Activated T-helper 1 cell treated with Interleukin-2 at 50 U/mL for 16 hours (primary cell): ENCODE data around the gene CHST15.
"Not testable (repeated sequence)": the region's sequence is repeated elsewhere in the genome, so short reads cannot be mapped to it uniquely, and the experiment has no call there.

ENCODE experiments used
- DNase-seq: peaks from one replicate; pipeline ENCODE4 v3.0.0-alpha.2; 2020; ENCODE audit warnings: low read depth

The CHST15 gene

DNA sequence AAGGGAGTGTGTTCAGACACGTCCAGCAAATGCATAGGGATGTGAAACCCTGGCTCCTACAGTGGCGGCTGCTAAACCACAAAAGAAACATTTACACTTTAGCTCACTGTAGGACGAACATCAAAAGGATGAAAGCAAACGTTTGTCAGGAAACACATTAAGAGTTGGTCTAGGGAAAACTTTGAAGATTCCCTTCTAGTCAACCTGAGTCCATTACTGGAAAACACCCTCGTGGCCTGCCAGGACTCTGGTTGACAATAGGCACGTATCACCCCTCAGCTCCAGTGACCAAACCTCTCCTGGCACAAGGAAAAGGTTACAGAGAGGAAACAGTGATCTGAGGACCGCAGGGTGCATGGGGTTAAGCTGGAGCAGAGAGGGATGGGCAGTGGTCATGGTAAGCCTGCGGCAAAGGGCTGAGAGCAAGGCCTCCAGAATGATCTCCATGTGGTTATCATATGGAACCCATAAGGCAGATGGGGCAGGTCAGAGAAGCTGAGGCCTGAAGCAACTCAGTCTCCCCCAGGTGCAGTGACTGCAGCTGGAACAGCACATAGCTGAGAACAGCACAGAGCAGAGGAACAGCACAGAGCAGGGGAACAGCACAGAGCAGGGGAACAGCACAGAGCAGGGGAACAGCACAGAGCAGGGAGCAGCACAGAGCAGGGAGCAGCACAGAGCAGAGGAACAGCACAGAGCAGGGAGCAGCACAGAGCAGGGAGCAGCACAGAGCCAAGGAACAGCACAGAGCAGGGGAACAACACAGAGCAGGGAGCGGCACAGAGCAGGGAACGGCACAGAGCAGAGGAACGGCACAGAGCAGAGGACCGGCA lies 49.9 kb downstream of the CHST15 start:
- no peak for DNase-seq

DNA sequence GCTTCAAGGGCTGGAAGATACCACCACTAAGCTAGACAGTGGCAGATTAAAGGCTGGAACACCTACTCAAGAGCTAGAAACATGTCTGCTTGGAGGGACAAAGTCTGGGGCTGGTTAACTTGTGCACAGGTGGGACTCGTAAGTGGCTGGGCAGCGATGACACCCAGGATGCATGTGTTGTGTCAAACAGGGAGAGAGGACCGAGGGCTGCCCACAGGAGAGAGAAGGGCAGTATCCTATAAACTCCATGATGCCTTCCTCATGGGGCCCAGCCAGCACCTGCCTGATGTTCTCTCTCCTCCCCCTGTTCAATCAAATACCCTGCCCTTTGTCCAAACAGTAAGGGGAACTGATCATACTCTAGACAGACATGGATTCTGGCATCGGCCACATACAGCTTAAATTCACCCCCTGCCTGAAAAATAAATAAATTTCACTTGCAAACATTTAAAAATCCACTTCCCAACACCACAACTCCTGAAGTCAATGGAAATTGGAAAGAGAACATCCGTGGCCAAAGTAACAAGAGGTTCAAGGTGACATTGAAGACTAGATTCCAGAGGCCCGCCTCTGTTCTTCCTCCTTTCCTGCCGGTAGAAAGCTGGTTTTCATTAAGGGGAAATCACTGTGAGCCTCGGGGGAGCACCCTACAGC lies 50.6 kb downstream of the CHST15 start:
- DNase-seq, result no peak

DNA sequence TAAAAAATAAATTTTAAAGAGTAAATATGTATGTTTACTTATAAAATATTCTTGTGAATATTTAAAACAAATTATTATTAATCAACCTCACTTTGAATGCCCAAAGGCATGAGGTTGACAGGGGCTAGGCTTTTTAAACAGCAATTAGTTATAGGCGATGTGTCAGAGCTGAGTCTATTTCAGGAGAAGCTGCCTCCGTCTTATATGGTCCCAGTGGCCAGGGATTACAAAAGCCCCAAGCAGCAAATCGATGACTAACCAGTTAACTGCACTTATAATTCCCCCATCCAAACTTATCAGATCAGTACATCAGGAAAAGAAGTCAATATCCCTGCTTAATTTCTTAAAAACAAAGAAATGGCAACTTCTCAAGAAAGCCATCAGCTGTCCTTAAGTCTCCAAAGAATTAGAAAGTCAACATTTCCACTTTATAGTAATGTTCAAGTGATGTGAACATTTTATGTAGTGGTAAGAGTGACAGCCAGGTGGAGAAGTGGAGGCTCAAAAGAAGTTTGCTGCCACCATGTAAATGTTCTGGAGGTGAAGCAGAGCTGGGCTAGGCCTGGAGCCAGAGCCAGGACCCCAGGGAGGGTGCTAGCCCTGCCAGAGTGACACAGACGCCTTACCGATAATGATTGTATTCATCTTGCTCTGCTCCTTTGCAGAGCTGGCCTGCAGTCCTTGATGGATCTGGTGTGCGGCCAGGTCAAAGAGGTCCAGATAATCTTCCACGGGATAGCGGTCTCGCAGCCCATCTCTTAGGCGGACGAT lies 51.5 kb downstream of the CHST15 start:
- no peak for DNase-seq

DNA sequence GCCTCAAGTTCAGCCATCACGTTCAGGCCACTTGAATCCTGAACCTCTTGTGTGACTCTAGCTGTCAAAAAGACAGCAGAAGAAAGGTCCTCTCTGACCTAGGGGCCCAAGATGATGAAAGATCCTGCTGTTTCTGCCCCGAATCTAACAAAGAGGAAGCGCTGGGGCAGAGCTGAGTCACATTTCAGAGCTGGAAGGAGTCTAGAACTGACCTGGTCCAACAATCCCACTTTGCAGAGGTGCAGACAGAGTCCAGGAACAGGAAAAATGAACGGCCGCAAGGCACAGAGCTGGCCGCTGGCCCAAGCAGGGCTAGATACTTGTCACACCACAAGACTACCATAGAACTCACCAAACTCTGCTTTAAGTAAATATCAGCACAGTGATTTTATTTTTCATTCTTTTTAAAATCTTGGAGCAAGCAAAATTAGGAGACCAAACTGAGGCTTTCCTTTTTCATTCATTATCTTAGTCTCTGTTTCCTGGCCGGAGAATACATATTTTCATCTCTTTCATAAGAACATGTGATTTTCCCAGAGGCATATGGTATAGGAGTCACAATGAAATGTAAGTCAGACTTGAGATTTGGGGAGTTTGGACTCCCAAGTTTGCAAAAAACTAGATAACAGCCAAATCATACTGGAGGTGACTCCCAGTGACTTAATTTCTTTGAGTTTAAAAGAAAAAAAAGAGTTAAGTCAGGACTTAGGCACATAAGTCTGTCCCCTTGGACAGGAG lies 52.8 kb downstream of the CHST15 start:
- no peak for DNase-seq

DNA sequence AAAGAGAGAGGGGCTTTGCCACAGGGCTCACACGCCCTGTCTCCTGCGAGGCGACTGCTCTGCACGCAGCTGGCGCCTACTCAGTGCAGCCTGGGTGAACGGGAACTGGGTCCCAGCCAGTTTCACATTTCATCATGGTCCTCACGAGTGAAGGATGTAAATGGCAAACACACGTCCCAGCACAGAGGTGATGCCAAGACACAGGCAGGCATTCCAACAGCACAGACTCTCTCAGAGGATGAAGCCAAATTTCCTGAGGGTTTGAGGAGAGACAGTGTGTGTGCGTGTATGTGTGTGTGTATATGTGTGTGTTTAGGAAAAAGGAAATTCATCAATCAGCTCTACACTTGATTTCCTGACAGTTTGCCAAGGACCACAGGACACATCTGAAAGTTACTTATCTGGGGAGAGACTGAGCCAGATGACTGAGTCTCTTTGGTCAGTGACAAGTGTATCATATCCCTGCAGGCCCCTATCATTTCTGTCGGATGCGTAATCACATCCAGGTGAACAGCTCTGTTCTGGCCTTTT lies 53.9 kb downstream of the CHST15 start:
- DNase-seq, result no peak

DNA sequence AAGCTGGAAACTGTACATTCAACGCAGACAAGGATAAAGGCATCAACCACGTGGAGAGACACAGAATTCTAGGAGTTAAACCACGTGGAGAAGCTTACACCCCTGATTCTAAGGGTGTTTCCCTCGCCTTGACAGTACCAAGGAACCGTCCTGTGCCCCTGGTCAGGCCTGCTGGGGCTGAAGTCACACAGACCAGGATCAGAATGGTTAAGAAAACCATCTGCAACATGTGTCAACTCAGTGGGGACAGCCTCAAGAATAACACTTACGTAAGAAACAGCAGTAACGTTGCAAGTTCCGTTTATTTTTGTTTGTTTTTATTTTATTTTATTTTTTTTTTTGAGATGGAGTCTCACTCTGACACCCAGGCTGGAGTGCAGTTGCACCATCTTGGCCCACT lies 55.6 kb downstream of the CHST15 start:
- DNase-seq, result no peak

DNA sequence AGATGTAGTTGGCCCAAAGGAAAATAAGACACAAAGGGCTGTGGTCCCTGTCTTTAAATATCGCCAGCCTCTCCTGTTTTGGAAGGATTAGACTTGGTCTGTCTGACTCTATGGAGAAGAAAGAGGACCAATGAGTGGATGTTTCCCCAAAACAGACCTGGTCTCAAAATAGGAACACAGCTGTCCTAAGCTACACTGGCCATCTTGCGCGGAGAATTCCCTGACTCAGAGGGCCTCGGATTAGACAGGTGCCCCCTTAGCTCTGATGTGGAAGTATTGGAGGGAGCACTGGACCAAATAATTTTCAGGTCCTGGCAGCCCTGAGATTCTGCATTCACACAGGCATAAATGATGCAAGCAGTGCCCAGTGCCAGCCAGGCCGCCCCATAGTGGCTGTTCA lies 56.1 kb downstream of the CHST15 start:
- no peak for DNase-seq

DNA sequence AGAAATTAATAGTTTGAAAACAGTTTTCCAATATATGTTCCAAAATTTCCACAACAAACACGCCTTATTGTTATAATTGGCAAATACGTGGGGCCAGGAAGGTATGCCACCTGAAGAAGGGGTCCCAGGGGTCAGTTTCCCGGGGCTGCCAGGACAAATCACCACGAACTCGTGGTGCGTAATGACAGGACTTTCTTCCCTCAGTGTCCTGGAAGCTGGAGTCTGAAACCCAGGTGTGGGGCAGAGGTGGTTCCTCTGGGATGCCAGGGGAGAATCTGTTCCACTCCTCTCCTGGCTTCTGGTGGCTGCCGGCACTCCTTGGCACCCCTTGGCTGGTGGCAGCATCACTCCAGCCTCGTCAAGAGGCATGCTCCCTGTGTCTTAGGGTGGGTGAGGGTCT lies 56.7 kb downstream of the CHST15 start:
- DNase-seq, result no peak

DNA sequence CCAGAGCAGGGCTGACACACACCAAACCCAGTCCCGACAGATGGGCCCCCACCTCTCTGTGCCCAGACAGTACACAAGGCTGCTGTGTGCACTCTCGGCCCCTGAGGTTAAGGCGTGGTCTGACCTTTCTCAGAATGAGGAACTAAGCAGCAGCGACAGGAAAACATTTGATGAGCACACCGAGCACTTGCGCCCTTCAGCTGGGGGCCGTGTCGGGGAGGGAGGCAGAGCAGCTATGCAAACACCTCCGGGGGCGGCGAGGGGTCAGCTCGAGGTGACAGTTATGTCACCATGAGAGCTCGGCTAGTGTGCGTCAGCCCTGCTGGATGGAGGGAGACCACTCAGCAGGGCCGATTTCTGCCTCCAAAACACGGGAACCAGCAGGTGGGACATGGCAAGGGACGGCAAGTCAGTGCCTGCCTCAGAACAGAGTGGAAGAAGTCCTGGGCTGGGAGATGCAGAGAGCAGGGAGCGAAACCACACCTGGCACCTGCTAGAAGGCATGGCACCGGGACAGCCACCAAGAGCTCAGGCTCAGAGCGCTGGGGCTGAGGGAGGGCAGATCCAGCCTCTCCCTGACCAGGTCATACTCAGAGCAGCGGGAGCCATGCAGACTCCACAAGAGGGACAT lies 57.4 kb downstream of the CHST15 start:
- DNase-seq, result no peak

DNA sequence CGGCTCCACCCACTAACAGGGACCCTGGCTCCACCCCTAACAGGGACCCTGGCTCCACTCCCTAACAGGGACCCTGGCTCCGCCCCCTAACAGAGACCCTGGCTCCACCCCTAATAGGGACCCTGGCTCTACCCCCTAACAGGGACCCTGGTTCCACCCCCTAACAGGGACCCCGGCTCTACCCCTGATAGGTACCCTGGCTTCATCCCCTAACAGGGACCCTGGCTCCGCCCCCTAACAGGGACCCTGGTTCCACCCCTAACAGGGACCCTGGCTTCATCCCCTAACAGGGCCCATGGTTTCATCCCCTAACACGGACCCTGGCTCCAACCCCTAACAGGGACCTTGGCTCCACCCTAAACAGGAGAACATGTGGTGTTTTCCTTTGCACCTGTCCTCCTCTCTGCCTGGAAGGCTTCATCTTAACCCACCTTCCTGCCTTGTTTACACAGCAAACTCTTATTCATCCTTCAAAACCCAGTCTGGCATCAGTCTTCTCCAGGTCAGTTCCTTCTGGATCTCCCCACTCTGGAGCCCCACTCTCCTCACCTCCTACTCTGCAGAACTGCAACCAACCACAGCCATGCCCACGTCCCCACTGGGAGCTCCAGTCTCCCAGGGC lies 58.0 kb downstream of the CHST15 start:
- no peak for DNase-seq

DNA sequence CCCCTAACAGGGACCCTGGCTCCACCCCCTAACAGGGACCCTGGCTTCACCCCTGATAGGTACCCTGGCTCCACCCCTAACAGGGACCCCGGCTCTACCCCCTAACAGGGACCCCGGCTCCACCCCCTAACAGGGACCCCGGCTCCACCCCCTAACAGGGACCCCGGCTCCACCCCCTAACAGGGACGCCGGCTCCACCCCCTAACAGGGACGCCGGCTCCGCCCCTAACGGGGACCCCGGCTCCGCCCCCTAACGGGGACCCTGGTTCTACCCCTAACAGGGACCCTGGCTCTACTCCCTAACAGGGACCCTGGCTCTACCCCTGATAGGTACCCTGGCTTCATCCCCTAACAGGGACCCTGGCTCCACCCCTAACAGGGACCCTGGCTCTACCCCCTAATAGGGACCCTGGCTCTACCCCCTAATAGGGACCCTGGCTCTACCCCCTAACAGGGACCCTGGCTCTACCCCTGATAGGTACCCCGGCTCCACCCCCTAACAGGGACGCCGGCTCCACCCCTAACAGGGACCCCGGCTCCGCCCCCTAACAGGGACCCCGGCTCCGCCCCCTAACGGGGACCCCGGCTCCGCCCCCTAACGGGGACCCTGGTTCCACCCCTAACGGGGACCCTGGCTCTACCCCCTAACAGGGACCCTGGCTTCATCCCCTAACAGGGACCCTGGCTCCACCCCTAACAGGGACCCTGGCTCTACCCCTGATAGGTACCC lies 58.7 kb downstream of the CHST15 start:
- DNase-seq, result not testable (repeated sequence)

DNA sequence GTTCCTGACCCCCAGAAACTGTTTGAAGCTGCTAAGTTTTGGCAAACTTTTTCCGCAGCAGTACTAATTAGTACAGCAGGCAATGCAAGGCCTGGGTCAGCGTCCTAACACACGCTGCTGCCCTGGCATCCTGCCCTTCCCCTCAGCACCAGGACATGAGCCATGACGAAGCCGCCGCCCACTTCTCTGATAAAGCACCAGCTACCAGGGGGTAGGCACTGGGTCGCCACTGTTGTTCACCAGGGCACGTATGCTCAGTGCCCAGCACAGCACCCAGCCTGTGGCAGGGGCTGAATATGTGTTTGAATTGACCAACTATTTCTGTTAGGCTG lies 59.5 kb downstream of the CHST15 start:
- DNase-seq, result no peak

DNA sequence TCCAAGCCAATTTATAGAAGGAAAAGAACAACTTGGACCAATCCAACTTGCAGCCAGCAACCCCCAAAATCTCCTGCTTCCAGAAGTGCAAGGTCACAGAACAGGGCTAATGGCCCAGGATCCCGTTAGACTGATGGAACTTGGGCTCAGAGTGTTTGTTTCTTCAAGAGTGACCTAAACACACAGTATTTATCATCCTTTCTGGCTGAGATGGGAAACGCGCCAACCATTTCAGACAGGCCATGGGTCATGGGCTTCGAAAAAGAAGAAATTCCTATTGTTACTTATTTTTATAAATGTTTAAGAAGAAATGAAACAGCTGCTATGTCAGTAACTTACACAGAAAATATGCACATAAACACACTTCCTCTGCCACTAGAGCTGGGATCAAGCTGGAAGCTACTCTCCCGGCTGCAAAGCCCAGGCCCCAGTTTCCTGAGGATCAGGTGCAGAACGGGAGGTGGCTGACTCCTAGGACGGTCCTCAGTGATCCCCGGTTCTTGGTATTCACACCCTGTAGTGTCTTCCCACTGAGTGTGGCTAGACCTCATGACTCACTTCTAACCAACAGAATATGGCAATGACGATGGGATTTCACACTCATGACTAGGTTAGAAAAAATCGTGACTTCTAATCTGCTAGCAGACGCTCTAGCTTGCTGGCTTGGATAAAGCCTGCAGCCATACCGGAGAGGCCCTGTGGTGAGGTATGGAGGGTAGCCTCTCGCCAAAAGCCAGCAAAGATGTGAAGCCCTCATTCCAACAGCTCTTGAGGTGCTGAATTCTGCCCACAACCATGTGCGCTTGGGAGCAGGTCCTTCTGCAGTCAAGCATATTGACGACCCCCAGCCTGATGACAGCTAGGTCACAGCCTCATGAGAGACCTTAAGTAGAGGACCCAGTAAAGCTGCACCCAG lies 60.2 kb downstream of the CHST15 start:
- DNase-seq, result no peak

DNA sequence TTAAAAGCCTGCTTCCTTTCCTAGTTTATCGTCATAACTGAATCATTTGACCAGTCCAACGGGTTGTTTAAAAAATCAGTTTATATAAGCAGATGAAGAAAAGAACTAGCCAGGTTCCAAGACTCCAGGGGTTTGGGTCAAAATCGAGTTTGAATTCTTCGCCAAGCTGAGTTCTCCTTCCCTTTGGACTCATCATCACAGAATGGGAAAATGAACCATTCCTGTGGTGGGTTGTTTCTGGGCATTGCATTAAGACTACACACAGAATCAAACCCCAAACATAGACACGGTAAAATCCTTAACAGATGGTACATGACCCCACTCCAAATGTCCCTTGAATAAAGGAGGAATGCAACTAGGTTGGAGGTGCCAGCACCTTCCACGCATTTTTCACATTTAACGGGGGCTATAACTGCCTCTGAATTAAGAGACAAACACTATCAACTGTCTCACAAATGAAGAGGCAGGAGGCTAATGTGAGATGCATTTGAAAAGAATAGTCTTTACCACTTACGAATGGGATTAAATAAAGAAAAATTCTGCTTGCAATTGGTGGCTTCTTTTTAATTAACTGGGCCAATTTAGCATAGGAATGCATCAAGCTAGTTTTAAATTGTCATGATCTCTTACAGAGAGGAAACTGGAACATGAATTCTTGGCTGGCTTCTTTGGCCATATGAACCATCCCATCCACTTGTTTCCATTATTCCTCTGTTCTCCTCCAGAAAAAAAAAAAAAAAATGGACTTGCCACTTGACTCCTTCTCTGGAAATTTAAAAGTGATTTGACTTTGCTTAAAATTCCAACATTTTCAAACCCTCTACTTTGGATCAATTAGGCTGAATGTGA lies 61.1 kb downstream of the CHST15 start:
- DNase-seq, result no peak

DNA sequence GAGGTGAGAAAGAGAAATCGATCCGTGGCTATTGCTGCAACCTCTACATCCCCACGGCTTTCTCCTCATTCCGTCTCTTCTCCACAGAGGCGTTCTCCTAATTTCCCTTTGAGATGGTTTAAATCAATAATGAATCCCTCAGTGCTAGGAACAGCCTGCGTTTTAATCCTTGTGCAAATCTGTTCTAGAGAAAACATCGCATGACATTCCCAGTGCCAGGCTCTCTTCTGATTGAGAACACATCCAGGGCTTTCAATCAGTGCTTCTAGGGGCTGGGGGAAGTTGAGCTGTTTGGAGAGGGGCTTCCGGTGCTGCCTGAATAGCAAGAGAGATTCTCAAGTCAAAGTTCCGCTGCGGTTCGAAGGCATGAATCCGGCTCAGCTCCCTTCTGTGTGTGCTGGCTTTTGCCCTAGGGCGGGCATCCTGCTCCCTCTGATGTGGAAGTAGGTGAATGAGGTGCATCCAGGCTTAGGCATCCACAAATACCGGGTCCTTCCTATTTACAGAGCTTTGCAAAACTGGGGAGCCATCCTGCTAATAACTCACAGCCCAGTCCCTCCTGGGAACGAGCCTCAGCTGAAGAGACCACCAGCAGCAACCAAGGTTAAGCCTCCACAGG lies 62.8 kb downstream of the CHST15 start:
- DNase-seq, result no peak

DNA sequence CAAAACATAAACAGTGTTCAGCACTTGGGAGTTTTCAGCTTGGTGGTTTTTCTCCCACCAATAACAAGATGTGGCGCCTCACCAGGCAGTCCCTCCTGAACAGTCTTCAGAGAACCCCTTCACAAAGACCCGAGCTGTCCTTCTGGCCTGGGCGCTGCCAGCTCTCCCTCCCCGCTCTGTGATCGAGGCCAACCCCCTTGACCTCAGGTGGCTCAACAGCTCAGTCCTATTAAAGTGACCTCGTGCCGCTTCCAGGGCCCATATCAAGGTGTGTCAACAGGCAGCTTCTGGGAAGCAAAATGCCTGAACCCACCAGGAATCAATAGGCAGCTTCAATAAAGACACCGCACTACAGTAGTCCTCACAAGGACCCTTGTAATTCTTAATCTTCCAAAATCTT lies 63.3 kb downstream of the CHST15 start:
- no peak for DNase-seq

DNA sequence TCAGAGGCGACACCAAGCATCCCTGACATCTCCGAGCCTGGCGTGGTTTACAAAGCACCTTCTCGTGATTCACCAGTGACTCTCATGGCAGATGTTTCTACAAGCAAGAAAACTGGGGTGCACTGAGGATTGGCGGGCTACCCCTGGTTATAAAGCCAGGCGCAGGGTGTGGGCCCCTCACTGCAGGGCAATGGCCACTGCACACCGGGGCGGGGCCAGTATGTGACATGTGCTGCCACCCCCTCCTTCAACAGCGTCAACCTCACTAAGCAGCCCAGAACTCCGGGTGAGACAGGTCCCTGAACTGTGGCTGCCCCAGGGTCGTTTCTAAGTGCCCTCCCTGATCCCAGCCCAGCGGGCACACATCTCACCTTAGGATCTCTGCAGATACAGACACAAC lies 63.8 kb downstream of the CHST15 start:
- no peak for DNase-seq
